Amygdala (tissue), 56 donors: ENCODE measurements around the gene MARK3.

Experiments
- DNase-seq, 56 donors: peaks; one replicate each; lab custom pipeline; 2025; lab: John Stamatoyannopoulos, UW

Gene MARK3

GRCh38 chr14:103362780-103363179, 22.4 kb upstream of the MARK3 start:
- no peak for DNase-seq

- no peak for DNase-seq
These were observed 18.5 kb upstream of the MARK3 start for GRCh38 chr14:103366741-103367140.

DNA sequence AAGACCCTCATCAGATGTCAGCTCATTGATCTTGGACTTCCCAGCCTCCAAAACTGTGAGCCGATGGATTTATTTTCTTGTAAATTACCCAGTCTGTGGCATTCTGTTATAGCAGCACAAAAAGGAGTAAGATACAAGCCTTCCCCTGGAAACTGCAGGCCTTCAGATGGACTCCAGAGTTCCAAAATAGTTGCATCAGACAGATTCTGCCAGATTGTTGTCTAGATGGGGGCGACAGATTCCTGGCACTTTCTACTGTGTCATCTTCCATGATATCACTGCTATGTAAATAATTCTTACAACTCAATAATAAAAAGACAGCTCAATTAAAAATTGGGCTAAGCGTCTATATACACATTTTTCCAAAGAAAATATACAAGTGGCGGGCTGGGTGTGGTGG, 17.2 kb upstream of the MARK3 start:
- DNase-seq, result peak in 5 of 56 donors; percentile 7 to 35 (median 16)

DNA sequence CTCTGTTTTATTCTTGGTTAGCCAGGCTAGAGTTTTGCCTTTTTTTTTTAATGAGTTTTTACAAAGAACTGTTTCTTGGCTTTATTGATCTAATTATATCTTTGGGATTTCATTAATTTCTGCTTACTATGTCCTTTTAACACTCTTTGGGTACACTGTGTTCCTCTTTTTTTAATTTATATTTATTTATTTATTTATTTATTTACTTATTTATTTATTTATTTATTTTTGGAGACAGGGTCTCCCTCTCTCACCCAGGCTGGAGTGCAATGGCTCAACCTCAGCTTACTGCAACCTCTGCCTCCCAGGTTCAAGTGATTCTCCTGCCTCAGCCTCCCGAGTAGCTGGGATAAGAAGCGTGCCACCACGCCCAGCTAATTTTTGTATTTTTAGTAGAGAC, 15.1 kb upstream of the MARK3 start:
- no peak for DNase-seq

DNA sequence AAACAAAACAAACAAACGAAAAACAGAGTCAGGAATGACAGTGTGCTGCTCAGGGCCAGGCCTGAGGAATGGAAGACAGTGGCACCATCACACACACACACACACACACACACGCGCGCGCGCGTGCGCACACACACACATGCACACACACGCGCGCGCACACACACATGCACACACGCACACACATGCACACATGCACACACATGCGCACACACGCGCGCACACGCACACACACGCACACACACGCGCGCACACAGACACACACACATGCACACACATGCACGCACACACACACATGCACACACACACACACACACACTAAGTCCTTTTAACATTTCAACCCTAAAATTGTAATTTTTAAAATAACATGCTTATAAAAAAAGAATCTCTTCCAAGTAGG, 13.2 kb upstream of the MARK3 start:
- DNase-seq, result no peak

DNA sequence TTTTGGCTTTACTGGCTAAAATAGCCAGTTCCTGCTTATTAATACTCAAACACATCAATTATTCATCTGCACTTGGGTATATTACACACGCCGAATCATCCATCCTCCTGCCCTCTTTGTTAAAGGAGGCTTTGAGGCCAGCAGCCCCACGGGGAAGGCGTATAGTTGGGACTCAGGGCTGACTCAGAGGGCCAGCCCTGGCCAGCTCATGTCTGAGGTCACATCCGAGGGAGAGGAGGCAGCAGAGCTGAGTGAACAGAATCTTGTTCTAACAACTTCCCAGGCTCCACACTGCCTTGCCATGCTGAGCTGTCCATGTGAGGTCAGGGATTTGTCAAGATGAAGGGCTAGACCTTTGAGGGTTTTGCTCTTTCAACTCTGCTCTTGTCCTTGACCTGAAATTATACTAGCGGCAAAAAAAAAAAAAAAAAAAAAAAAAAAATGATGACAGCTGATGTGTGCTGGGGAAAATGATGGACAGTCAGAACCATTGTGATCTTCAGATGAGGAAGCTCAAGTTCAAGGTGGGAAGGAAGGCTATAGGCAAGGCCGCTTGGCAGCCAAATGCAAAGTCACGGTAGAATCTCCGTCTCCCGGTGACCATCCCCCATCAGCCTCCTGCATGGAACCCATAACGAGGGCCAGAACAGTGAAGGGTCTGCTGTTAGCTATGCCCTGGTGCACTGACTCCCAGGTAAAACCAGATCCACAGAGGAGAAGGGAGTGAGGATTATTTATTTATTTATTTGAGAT, 12.5 kb upstream of the MARK3 start:
- DNase-seq, result peak in 1 of 56 donors; percentile 10

- no peak for DNase-seq
These were observed 11.1 kb upstream of the MARK3 start for GRCh38 chr14:103374121-103374520.

- no peak for DNase-seq
These were observed 7.6 kb upstream of the MARK3 start for GRCh38 chr14:103377522-103378037.

DNA sequence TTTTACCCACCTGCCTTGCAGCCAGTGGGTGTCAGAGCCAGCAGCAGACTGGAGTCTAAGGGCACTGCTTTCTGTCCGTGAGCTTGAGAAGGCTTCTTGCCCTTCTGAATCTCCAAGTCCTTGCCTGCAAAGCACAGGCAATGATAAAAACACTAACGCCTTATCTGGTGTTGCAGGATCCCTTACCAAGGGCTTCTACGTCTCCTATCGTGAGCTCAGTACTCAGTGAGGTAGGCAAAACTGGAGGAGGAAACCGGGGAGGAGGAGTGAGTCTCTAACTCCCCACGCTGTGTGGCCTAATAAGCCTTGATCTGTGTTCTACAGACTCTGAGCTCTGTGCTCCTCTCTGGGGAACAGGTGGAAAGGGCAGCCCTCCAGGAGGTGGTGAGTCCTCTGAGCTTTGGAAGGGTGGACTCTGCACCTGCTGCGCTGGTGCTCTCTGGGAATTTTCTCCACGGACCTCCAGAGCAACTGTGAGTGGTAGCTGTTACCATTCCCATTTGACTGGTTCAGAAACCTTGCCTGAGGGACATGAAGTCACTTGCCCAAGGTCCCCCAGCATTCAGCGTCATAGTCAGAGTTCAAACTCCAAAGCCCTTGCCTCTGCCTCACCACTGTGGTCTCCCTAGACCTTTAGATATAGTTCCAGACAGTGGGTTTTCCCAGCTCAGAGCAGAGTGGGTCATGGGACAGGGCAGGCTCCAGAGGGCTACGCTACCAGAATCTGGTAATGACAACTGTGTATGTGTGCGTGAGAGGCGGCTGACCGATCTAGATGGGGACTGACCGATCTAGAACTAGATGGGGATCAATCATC, 7.0 kb upstream of the MARK3 start:
- DNase-seq, result no peak

GRCh38 chr14:103380719-103381377, 4.4 kb upstream of the MARK3 start:
- DNase-seq, result no peak

GRCh38 chr14:103382376-103382775, 2.8 kb upstream of the MARK3 start:
- no peak for DNase-seq

GRCh38 chr14:103384450-103385151, 614 bp upstream of the MARK3 start:
- DNase-seq, result no peak

- peak in 11 of 56 donors; percentile 21 to 50 (median 40) for DNase-seq
These were observed 906 bp downstream of the MARK3 start for GRCh38 chr14:103385929-103386712.

DNA sequence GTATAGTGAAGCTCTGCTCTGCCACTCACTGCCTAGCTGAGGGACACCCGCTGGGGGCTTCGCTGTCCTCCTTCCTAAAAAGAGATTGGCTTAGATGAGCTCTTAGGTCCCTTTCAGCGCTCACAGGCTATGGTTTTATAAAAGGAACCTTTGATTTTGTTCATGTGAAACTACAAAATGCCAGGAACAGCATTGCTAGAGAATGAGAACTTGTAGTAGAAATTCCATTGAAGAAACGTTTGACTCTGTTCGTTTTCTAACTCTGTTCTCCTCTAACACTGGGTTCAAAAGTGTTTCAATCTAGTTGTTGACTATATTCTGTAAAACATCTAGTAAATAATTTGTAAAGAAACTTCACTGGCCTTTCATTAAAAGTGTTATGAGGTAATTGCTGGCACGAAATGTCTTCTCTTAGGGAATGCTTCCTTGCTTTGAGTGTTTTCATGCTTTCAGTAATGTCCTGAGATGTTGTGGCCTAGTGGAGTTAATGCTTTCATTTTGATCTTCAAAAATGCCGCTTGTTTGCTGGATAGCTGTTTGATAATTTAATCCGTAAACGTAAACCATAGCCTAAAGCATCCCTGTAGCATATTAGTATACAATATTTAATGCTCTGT, 1.6 kb downstream of the MARK3 start:
- DNase-seq, result no peak

- DNase-seq, result no peak
These were observed 3.4 kb downstream of the MARK3 start for GRCh38 chr14:103388664-103389063.

GRCh38 chr14:103390605-103391004, 5.4 kb downstream of the MARK3 start:
- DNase-seq, result no peak

- DNase-seq, result peak in 2 of 56 donors; percentile 12 to 15
These were observed 5.8 kb downstream of the MARK3 start for GRCh38 chr14:103391048-103391447.

DNA sequence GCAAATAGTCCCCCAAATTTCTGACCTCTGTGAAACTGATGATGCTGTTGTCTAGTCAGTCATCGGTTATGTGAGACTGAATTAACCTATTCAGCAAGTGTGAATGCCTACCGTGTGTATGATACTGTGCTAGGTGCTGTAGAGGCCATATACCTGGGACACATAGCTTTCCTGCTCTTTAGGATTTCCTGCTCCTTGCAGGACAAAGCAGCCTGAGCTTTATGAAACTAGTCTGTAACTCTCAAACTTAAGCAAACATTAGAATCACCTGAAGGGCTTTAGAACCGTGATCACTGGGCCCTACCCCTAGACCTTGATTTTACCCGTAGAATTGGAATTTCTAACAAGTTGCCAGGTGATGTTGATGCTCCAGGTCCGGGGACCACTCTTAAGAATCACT, 6.9 kb downstream of the MARK3 start:
- DNase-seq, result no peak

DNA sequence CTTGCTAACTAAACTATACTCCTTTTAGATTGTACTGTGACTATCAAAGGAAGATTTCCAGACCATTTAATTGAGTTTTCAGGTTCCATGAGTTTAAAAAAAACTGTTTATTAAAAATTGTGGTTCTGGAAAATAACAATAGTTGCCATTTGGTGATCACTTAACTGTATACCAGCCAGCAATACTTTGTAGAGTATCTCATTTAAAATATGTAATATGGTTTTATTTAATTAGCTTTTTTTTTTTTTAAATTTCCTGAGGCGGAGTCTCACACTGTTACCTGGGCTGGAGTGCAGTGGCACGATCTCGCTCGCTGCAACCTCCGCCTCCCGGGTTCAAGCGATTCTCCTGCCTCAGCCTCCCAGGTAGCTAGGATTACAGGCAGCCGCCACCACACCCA, 7.4 kb downstream of the MARK3 start:
- no peak for DNase-seq
